HG03342 (cell line): Measurements from ENCODE around the gene C16orf95.

Experiments used
- ATAC-seq: cut with Tn5 transposase; IDR thresholded peaks from one replicate; pipeline ENCODE4 v1.9.1; 2021; ENCODE audit warnings: mild to moderate bottlenecking, moderate library complexity; ENCODE audit not compliant: unreplicated experiment

Gene C16orf95

GRCh38 chr16:87319997-87320491, 2.9 kb upstream of the C16orf95 start:
- ATAC-seq: no peak

GRCh38 chr16:87319011-87319410, 1.8 kb upstream of the C16orf95 start:
- ATAC-seq: no peak

GRCh38 chr16:87317750-87318644, 805 bp upstream of the C16orf95 start:
- peak; percentile 20 for ATAC-seq

- ATAC-seq: no peak
These were observed 706 bp downstream of the C16orf95 start for GRCh38 chr16:87316450-87316922.

- no peak for ATAC-seq
These were observed 2.2 kb downstream of the C16orf95 start for GRCh38 chr16:87314990-87315420.

- ATAC-seq: no peak
These were observed 5.2 kb downstream of the C16orf95 start for GRCh38 chr16:87312008-87312407.

GRCh38 chr16:87311387-87311786, 5.8 kb downstream of the C16orf95 start:
- no peak for ATAC-seq

- ATAC-seq: no peak
These were observed 6.6 kb downstream of the C16orf95 start for GRCh38 chr16:87310610-87311009.

GRCh38 chr16:87309620-87310525, 7.3 kb downstream of the C16orf95 start:
- no peak for ATAC-seq

- ATAC-seq: no peak
These were observed 8.4 kb downstream of the C16orf95 start for GRCh38 chr16:87308826-87309225.

GRCh38 chr16:87306516-87306915, 10.7 kb downstream of the C16orf95 start:
- ATAC-seq: no peak

- no peak for ATAC-seq
These were observed 11.4 kb downstream of the C16orf95 start for GRCh38 chr16:87305505-87306391.

- no peak for ATAC-seq
These were observed 12.2 kb downstream of the C16orf95 start for GRCh38 chr16:87304951-87305350.

- no peak for ATAC-seq
These were observed 13.2 kb downstream of the C16orf95 start for GRCh38 chr16:87303962-87304521.

GRCh38 chr16:87303431-87303930, 13.7 kb downstream of the C16orf95 start:
- no peak for ATAC-seq

- ATAC-seq: no peak
These were observed 18.2 kb downstream of the C16orf95 start for GRCh38 chr16:87298857-87299465.

- no peak for ATAC-seq
These were observed 19.1 kb downstream of the C16orf95 start for GRCh38 chr16:87297918-87298631.

GRCh38 chr16:87297407-87297806, 19.8 kb downstream of the C16orf95 start:
- no peak for ATAC-seq
